Chondrocyte (in vitro differentiated cells): ENCODE data around the gene RNF207. TPM values are rescaled to one million over a fixed set of nuclear protein-coding genes. Genes with fewer than 3 reads are reported as not detected.

Experiments used
- DNase-seq: peaks from one replicate; pipeline ENCODE4 v3.0.0; 2021; ENCODE audit warnings: mixed read lengths, low spot score
- H3K27ac Mint-ChIP-seq: one replicate; pipeline ENCODE4 v1.8.0; 2021; ENCODE audit warnings: mild to moderate bottlenecking, moderate library complexity, mixed read lengths; ENCODE audit not compliant: unreplicated experiment
- H3K27me3 Mint-ChIP-seq: 2 replicates; pipeline ENCODE4 v1.8.0; 2021; ENCODE audit warnings: low read depth, mixed read lengths
- H3K36me3 Mint-ChIP-seq: 2 replicates; pipeline ENCODE4 v1.8.0; 2021; ENCODE audit warnings: low read depth, mixed read lengths
- H3K4me1 Mint-ChIP-seq: 2 replicates; pipeline ENCODE4 v1.8.0; 2021; ENCODE audit warnings: low read depth, mild to moderate bottlenecking, mixed read lengths
- H3K4me3 Mint-ChIP-seq: one replicate; pipeline ENCODE4 v1.8.0; 2021; ENCODE audit warnings: mild to moderate bottlenecking, moderate library complexity, mixed read lengths; ENCODE audit not compliant: unreplicated experiment
- H3K9me3 Mint-ChIP-seq: 2 replicates; pipeline ENCODE4 v1.8.0; 2021; ENCODE audit warnings: low read depth, mixed read lengths
- CTCF ChIP-seq: fragments of 200-600 bp; sonication (generic); IDR thresholded peaks from 2 replicates; pipeline ENCODE4 v1.5.0; 2021; ENCODE audit warnings: antibody characterized with exemption, mild to moderate bottlenecking, moderate library complexity
- total RNA-seq: library from RNA; stranded (reverse); gene quantifications from 3 replicates; pipeline ENCODE4 v1.2.1, GENCODE V29; 2021

Gene RNF207
- total RNA-seq, 1 donor from 2014 or later: 19.9 TPM

DNA sequence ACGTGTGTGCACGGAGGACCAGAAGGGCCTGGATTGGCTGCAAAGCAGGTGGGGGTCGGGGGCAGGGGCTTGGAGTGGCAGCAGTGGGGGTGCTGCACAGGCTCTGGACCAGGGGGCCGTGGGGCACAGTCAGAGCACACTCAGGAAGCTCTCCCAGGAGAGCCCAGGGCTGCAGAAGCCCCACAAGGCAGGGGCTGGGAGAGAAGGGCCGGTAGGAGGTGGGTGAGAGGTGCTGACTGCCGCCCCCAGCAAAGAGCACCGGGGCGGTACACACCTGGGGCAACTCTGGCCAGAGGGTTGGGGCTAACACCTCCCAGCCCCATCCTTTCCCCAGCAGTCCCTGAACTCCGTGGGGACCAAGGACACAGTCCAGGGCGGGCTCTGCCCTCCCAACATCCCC lies 39.7 kb upstream of the RNF207 start:
- Mint-ChIP-seq H3K27ac (no peak overlapping the region), H3K36me3 (no peaks in the 10 kb centered on the region), H3K4me3 (no peak overlapping the region), H3K27me3 (peaks cover 44% of the 10 kb centered on the region), H3K4me1 (no peaks in the 10 kb centered on the region), H3K9me3 (no peaks in the 10 kb centered on the region)
- TF ChIP-seq CTCF: no peak
- DNase-seq: no peak

- peaks cover 47% of the 10 kb centered on the region for H3K27me3 Mint-ChIP-seq
- H3K4me3 Mint-ChIP-seq: no peak overlapping the region
- H3K9me3 Mint-ChIP-seq: no peaks in the 10 kb centered on the region
- H3K27ac Mint-ChIP-seq: no peak overlapping the region
- TF ChIP-seq CTCF: no peak
- no peaks in the 10 kb centered on the region for H3K36me3 Mint-ChIP-seq
- no peaks in the 10 kb centered on the region for H3K4me1 Mint-ChIP-seq
- no peak for DNase-seq
Measured at GRCh38 chr1:6166655-6167390, 39.1 kb upstream of the RNF207 start.

DNA sequence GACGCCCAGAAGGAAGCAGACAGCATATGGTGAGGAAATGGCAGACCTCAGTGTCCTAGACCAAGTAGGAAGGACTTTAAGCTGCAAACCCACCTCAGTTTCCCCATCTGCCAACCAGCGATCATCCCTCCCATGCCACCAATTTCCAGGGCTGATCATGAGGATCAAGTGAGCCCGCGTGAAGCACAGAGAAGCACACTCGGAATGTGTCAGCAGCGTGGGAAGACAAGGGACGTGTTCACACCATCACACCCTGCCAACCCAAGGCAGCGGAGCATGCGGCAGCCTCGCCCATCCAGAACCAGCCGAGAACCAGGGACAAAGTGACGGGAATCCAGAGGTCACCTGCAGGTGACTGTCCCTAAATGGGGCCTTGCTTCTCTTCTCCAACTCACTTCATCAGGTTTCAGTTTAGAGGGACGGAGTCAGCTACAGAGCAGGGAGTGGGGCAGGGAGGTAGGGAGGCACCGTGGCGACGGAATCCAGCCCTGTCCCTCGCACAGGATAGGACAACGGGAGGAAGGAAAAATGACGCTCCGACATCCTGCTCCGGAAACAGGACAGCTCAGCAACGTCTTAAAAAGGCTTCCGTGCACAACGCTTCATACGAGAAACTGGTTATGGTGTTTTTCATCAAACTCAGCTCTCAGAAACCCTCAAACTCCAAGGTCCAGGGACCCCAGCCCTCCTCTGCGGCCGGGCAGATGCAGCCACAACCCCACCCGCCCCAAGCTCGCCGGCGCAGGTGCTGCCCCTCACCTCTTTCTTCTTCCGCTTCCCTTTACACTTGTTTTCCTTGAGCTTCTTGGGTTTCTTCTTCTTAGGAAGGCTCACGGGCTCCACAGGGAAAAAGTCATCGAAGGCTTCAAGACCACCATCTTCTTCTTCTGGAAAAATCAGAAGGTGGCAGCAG lies 38.3 kb upstream of the RNF207 start:
- TF ChIP-seq CTCF: no peak

DNA sequence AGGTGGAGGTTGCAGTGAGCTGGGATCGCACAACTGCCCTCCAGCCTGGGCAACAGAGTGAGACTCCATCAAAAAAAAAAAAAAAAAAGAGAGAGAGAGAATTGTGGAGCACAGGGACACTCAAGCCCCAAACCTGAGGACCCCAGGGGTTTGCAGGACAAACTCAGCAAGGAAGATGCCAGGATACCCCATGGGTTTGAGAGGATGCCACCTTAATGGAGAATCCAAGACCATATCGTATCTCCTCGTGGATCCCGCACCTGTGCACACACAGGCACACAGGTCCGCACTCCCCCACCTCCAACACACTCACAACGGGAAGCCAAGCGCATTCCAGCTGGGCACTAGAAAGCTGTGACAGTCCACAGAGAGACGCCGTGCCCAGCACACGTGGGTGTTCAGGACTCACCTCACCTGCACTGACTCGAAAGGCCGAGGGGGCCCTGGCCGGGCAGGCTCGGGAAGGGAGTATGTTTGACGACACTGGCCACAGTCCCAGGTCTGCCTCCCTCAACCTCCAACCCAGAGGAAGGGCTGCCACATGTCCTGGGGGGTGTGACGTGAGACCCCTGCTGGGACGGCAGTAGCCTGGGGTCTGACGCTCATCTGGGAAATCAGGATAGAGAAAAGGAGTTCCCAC lies 36.9 kb upstream of the RNF207 start:
- H3K27me3 Mint-ChIP-seq: peaks cover 37% of the 10 kb centered on the region
- no peaks in the 10 kb centered on the region for H3K36me3 Mint-ChIP-seq

More for the DNA sequence above, 38.3 kb upstream of the RNF207 start:
- Mint-ChIP-seq H3K36me3 (no peaks in the 10 kb centered on the region), H3K27me3 (peaks cover 46% of the 10 kb centered on the region), H3K27ac (no peak overlapping the region), H3K4me1 (no peaks in the 10 kb centered on the region), H3K4me3 (no peak overlapping the region), H3K9me3 (no peaks in the 10 kb centered on the region)
- DNase-seq: no peak

More for the DNA sequence above, 36.9 kb upstream of the RNF207 start:
- Mint-ChIP-seq H3K4me1 (no peaks in the 10 kb centered on the region), H3K27ac (no peak overlapping the region), H3K4me3 (no peak overlapping the region), H3K9me3 (no peaks in the 10 kb centered on the region)
- peak; percentile 90 for DNase-seq
- no peak for TF ChIP-seq CTCF
